ENCODE results near the gene SCTR. TPM values are rescaled to one million over a fixed set of nuclear protein-coding genes. Genes with fewer than 3 reads are reported as not detected.

The SCTR gene
- total and polyA plus RNA-seq, 2 of the 13 experiments (the other 11 are each of a cell fraction or from before 2014, with no cell fraction given), result not detected

- TF ChIP-seq SRSF1 (optimal IDR thresholded peaks at IDR 0.05; ENCODE audit: low read depth, low read length), result peak; percentile 43
- TF ChIP-seq RXRB (CRISPR knock-in tag; IDR thresholded peaks at IDR 0.05; ENCODE audit: borderline replicate concordance), result peak; percentile 66
- no peak for TF ChIP-seq PLRG1 (conservative IDR thresholded peaks at IDR 0.05)
- peak; percentile 45; the same call in 1 of the 2 replicates for TF ChIP-seq ZBTB7B (CRISPR knock-in tag; IDR thresholded peaks at IDR 0.05)
- 0 out of 2 replicates have a peak, but pooled peaks have one; percentile 26 for TF ChIP-seq ERF (CRISPR knock-in tag; IDR thresholded peaks at IDR 0.05)
- no peak for TF ChIP-seq NR2F2 (IDR thresholded peaks at IDR 0.05; ENCODE audit: borderline replicate concordance, low read depth)
- no peak for TF ChIP-seq ZNF432 (CRISPR knock-in tag; IDR thresholded peaks at IDR 0.05; ENCODE audit: borderline replicate concordance)
- TF ChIP-seq ZNF580 (CRISPR knock-in tag; IDR thresholded peaks at IDR 0.05; ENCODE audit: borderline replicate concordance, low read depth), result no peak
- no peak for TF ChIP-seq ZBTB14 (CRISPR knock-in tag; IDR thresholded peaks at IDR 0.05)
- peak; percentile 25; the same call in 1 of the 2 replicates for TF ChIP-seq PPARG (CRISPR knock-in tag; conservative IDR thresholded peaks at IDR 0.05)
- no peak for TF ChIP-seq JUN (CRISPR knock-in tag; IDR thresholded peaks at IDR 0.05)
- TF ChIP-seq ELK4 (CRISPR knock-in tag; IDR thresholded peaks at IDR 0.05; ENCODE audit: borderline replicate concordance), result no peak
- TF ChIP-seq ZNF747 (CRISPR knock-in tag; IDR thresholded peaks at IDR 0.05; ENCODE audit: borderline replicate concordance), result no peak
- TF ChIP-seq HOMEZ (CRISPR knock-in tag; IDR thresholded peaks at IDR 0.05; ENCODE audit: low read depth), result 0 out of 2 replicates have a peak, but pooled peaks have one; percentile 19
- no peak for TF ChIP-seq ZNF646 (CRISPR knock-in tag; IDR thresholded peaks at IDR 0.05)
- TF ChIP-seq ZBTB7A (CRISPR knock-in tag; IDR thresholded peaks at IDR 0.05), result no peak
- no peak for TF ChIP-seq ZNF24 (IDR thresholded peaks at IDR 0.05)
- no peak for TF ChIP-seq CEBPG (CRISPR knock-in tag; IDR thresholded peaks at IDR 0.05)
- no peak for TF ChIP-seq CTCF (CRISPR knock-in tag; IDR thresholded peaks at IDR 0.05)
These were observed 88.4 kb downstream of the SCTR start (continued) for GRCh38 chr2:119435953-119436297.
